Adrenal gland (tissue), 5 donors: Measurements from ENCODE around the gene SCN8A.

Source experiments
- CTCF ChIP-seq, 6 experiments: fragments of 450-650 bp in 4 of 6; fragments of 200-600 bp in 2 of 6; sonication (generic) in 1 of 6; IDR thresholded peaks; 1 replicate in 5 of 6; 2 replicates in 1 of 6; pipeline versions ENCODE4 v1.5.1 to v1.8.0; 2016 to 2021; ENCODE audit warnings: antibody characterized with exemption in 6 of 6, mild to moderate bottlenecking in 2 of 6, moderate library complexity in 1 of 6
- POLR2A ChIP-seq, 2 donors: fragments of 450-650 bp; IDR thresholded peaks; one replicate each; pipeline ENCODE4 v1.6.1; 2017; ENCODE audit warnings: antibody characterized with exemption in 2 of 2, mild to moderate bottlenecking in 2 of 2, moderate library complexity in 1 of 2
- donor health status: DM: no; HTN: no; CAD: no.

DNA sequence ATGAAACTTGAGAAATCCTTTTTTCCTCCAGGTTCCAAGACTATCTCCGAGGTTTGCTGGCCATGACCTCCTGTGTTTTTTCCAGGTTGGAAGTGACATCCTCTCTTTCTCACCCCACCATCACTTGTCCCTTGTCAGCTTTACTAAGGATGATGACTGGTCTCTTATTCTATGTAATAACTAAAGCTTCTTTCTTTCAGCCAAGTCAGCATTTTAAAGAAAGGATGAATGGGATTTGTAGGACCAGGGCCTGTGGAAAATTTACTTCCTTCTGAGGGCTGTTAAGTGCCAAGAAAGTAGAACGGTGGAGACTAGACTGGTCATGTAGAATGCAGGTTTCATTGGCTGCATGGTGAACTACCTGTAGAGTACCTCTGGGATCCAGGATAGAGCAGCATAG is 183.9 kb downstream of the SCN8A start:
- TF ChIP-seq CTCF (IDR thresholded peaks at IDR 0.05) (no peak), POLR2A (IDR thresholded peaks at IDR 0.05) (no peak)
